HG03066 (cell line): ENCODE data around the gene GPS2.

Experiments
- ATAC-seq: cut with Tn5 transposase; IDR thresholded peaks from one replicate; pipeline ENCODE4 v1.9.1; 2021; ENCODE audit warnings: low read depth; ENCODE audit not compliant: unreplicated experiment

Gene GPS2

DNA sequence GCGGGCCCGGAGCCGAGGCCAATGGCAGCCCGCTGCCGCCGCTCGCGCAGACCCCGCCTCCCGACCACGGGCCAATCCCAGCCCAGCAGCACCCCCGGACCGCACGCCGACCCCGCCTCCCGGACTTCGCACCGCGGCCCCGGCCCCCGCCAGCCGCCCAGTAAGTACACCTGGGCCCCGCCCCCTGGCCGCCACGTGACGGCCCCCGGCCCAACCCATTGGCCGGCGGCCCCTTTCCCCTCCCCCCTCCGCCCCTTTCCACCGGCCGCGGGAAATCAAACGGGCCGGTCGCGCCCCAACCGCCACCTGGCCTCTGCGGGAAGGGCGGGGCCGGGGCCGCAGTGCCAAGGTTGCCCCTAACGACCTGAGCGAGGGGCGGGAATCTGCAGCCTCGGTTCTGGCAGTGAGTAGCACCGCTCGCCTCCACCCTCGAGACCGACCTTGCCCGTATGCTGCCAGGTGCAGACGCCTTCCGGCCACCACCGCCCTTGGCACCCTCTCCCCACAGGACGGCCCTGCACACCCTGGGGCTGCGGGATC lies 20.5 kb downstream of the GPS2 start, which contains the start of gene YBX2:
Gene YBX2, minus strand, starts transcription at position 26 of the 540 bp plus-strand sequence. CDS start 139 bp downstream, outside the sequence.
- ATAC-seq: no peak

DNA sequence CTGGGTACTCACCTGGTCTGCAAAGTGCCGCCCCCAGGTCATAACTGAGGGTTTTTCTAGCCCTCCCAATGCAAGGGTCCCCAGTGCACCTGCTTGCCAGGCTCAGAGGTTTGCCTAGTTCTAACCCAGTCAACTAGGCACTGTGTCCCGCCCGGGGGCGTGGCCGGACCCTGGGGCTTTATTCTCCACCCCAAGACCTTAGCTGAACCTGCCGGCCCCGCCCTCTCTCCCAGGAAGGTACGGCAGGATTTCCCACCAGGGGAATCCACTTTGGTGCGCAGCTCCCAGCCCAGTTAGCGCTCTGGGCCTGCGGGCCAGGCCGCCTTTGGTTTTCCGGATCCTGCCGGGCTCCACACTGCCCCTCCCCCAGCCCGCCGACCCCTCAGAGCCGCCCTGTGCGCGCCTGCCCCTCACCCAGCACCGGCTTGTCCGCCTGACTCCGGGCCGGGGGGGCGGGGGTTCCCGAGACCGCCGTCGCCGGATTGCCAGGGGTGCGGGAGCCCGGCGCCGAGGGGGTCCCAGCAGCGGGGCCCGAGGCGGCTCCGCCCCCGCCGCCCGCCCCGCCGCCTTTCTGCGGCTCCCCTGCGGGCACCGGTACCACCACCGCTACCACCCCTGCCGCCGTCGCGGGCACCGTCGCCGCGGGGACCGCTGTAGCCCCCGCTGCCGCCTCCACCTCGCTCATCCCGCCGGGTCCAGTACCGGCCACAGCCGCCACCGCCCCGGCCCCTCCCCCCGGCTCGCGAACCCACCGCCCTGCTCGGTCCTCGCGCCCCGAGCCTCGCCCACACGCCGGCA lies 21.1 kb downstream of the GPS2 start:
- ATAC-seq: no peak

DNA sequence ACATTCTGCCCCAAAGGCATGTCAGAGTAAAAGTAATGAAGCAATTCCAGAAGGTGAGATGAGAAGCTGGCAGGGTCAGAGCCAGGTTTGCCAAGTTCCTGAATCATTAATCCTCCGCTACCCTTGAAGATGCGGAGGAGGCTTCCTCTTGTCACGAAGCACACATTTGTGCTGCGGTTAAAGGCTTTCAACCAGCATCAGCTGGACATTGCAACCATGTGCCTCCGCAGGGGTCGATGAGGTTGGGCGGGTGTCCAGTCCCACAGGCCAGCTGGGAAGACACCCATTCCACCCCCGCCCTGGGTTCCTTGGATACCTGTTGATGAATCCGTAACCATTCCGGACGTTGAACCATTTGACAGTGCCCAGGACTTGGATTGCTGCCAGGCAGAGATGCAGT lies 22.0 kb downstream of the GPS2 start:
- no peak for ATAC-seq

DNA sequence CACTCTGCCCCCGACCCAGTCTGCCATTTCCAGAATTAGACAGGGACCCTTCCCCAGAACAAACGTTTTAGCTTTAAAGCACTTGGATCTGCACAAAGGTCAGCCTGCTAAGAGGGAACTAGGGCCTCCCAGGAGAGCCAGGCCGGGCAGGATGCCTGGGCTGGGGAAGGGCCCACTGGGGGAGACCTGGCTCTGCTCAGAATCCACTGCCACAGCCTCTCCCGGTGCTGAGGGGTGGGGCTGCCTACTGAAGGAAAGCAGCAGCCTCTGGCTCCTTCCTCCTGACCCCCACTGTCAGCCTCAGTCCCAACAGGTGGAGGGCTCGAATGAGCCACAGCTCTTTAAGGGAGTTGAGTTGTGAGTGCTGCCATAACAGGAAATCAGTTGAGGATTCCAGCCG lies 22.4 kb downstream of the GPS2 start:
- no peak for ATAC-seq

DNA sequence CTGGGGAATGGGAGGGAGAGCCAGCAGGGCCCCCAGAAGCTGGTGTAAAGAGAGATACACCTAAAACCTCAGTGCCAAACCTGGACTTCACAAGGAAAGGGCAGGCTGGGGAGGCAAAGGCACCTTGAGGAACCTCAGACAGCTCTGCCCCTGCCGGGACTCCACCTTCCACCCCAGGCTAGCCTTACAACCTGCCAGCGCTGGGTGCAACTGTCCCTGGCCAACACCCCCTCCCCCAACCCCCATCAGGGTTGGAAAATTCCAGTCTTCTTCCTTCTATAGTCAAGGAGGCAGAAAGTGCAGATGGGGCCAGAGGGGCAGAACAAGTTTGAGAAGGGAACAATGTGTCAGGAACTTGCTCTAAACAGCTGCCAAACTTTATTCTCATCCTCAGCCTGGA lies 23.0 kb downstream of the GPS2 start:
- ATAC-seq: no peak

DNA sequence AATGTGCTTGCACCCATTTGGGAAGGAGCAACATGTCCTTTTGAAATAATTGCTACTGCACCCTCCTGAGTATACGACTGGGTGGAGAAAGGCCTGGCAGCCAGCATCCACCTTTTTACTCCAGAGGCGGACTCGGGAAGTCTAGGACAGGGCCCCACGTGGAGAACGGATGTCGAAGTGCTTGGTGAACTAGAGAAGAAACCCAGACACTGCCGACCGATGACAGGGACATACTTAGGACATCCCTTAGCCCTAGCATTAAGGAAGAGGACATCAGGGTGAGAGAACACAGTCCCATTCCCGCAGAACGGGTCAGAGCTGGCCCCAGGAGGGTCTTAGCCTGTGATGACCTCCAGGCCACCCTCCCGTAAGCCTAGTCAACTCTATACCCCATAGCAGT lies 24.5 kb downstream of the GPS2 start:
- ATAC-seq: no peak

DNA sequence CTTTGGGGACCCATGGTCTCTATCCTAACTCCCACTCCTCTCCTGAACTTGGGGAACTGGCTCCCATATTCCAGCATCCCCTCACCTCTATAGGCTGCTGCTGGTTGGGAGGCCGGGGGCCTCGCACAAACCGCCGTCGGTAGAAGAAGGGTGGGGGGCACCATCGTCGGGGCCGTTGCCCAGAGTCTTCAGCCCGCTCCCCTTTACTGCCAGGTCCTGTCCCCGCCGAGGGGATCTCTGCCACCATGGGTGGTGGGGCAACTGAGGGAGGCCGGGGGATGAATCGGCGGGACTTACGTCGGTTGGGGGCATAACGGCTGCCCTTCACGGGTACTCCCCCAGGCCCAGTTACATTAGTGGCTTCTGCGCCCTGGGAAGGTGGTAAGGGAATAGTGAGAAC lies 25.0 kb downstream of the GPS2 start:
- ATAC-seq: no peak

DNA sequence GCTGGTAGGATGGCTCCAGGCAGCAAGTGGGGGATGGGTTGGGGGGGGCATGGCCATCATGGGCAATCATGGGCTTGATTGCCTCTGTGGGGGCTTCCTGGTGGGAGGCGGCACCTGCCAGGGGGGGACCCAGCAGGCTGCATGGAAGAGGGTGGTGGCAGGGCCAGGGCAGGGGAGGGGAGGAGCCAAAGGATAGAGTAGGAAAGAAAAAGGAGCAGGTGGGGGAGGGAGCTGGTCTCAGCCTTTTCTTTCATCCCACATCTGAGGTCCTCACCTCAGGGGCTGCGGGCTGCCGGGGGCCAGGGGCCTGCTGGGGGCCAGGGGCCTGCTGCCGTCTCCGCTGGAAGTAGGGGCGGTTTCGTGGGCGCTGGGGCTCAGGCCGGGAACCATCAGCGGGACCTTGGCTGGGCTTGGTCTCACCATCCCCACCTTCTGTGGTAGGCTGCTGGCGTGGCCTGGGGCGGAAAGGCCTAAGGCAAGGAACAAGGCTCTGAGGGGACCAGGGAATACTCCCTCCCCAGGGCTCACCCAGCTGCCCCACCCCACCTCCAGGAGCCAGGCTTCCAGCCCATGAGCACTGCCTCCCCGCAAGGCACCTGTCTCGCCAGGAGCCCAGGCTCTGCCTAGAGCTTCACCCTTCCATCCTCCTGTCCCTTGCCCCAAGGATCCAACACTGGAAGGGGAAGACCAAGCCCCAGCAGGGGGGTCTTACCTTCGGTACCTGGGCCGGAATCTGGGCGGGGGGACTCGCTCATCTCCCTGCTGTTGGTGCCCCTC lies 25.7 kb downstream of the GPS2 start:
- ATAC-seq: no peak

DNA sequence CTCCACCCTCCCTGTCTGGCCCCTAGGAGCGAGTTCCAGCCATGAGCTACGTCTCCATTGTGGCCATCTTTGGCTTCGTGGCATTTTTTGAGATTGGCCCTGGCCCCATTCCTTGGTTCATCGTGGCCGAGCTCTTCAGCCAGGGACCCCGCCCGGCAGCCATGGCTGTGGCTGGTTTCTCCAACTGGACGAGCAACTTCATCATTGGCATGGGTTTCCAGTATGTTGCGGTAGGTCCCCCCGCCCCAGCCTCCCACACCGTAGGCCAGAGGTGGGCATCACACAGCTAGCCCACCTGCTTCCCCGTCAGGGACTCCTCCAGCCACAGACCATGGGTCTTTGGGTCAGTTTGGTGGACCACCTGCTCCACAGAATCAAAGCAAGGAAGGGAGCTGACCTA lies 29.5 kb downstream of the GPS2 start:
- ATAC-seq: no peak

DNA sequence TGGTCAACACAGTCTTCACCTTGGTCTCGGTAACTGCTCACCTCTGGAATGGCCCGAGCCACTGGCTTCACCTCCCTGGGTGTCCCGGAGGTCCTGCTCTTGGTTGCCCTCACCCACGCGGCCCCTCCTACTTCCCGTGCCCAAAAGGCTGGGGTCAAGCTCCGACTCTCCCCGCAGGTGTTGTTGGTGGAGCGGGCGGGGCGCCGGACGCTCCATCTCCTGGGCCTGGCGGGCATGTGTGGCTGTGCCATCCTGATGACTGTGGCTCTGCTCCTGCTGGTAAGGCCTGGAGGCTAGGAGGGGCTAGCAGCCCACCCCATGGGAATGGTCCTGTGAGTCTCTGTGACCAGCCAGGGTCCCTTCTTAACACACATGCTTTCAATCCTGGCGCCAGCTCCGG lies 30.2 kb downstream of the GPS2 start:
- no peak for ATAC-seq

DNA sequence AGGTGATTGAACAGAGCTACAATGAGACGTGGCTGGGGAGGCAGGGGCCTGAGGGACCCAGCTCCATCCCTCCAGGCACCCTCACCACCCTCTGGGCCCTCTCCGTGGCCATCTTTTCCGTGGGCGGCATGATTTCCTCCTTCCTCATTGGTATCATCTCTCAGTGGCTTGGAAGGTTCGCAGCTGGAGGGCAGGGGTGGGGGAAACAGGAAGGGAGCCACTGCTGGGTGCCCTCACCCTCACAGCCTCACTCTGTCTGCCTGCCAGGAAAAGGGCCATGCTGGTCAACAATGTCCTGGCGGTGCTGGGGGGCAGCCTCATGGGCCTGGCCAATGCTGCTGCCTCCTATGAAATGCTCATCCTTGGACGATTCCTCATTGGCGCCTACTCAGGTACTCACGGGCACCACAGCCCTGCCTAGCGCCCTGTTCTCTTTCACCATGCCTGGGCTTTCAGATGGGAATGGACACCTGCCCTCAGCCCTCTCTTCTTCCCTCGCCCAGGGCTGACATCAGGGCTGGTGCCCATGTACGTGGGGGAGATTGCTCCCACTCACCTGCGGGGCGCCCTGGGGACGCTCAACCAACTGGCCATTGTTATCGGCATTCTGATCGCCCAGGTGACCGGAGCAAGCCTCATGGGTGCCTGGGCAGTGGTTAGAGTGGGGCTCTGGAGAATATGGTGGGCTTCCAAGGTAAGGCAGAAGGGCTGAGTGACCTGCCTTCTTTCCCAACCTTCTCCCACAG lies 31.5 kb downstream of the GPS2 start:
- no peak for ATAC-seq

DNA sequence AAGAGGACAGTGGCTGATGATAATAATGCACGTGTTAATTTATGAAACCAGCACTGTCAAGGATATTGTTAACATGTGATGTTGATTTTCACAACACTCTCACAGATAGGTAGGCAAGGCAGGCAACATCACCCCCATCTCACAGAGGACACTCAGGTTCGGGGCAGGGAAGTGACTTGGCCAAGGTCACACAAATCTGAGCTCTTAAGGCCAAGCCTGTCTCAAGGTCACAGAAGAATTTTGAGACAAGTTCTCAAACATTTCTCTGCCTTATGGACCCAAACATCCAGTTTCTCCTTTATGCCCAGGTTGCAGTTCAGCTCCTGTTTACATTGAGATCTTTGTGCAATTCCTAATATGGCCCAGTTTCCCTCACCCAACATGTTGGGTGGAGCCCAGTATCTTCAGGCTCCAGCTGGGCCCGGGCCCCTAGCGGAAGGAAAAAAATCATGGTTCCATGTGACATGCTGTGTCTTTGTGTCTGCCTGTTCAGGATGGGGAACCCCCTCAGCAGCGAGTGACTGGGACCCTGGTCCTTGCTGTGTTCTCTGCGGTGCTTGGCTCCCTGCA lies 32.3 kb downstream of the GPS2 start:
- ATAC-seq: no peak

DNA sequence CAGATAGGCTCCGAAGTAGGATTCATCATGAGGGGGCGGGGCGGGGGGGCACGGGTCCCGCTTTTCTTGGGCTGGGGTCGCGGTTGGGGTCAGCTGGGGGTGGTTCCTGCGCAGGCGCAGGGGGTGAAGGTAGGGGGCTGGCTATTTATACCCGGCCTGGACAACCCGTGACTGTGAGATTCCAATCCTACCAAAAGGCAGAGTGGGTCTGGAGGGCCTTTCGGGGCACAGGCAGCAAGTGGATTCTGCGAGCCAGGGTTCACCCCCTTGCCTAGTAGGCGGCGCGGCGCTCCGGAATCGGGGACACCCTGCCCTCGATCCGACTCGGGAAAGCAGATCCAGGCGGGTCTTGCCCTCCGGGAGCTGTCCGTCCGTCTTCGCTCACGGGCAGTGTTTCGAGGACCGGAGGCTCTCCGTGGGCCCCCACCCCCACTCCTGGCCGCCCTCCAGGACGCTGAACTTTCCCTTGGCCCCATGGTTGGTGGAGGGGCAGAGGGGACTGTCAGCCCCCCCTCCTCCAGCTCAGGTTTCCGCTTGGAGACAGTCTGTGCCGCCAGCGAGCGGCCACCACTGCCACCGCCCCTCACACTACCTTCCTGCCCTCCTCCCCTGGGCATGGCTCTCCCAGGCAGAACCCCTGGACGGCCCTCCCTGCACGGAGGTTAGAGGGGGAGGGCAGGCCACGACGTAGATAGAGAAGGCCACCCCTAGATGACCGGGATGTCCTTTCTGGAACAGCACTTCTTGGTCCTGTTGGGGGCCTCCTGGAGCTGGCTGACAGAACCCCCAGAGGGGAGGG lies 33.0 kb downstream of the GPS2 start:
- no peak for ATAC-seq

DNA sequence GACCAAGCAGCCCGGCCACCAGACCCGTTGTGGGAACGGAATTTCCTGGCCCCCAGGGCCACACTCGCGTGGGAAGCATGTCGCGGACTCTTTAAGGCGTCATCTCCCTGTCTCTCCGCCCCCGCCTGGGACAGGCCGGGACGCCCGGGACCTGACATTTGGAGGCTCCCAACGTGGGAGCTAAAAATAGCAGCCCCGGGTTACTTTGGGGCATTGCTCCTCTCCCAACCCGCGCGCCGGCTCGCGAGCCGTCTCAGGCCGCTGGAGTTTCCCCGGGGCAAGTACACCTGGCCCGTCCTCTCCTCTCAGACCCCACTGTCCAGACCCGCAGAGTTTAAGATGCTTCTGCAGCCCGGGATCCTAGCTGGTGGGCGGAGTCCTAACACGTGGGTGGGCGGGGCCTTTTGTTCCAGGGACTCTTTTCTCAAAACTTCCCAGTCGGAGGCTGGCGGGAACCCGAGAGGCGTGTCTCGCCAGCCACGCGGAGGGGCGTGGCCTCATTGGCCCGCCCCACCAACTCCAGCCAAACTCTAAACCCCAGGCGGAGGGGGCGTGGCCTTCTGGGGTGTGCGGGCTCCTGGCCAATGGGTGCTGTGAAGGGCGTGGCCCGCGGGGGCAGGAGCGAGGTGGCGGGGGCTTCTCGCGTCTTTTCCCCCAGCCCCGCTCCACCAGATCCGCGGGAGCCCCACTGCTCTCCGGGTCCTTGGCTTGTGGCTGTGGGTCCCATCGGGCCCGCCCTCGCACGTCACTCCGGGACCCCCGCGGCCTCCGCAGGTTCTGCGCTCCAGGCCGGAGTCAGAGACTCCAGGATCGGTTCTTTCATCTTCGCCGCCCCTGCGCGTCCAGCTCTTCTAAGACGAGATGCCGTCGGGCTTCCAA lies 33.8 kb downstream of the GPS2 start, which contains the start of gene SLC2A4:
Gene SLC2A4, plus strand, starts transcription at position 645 of the 879 bp plus-strand sequence. Its CDS starts 217 bp downstream, at position 862.
- ATAC-seq: no peak

DNA sequence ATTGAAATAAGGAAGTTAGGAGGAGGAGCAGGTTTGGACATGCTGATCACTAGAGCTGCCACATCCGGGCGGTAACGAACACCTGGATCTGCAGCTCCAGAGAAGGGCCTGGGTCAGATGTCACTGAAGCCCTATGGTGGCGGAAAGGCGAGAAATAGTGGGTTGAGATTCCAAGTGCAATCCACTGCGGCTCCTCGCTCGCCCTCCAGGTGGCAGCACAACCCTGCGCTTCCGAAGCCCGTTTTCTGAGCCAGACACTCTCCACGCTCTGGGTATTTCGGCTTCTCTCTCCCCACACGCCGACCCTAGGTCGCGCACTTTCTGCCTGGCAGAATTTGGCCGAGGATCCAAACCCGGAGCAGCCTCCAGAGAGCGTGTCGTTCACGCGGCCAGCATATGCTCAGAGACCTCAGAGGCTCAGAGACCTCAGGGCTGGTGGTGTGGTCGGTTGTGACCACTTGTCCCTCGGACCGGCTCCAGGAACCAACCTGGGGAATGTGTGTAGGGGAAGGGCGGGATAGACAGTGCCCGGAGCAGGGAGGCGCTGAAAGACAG lies 34.6 kb downstream of the GPS2 start:
- peak; percentile 59 for ATAC-seq

DNA sequence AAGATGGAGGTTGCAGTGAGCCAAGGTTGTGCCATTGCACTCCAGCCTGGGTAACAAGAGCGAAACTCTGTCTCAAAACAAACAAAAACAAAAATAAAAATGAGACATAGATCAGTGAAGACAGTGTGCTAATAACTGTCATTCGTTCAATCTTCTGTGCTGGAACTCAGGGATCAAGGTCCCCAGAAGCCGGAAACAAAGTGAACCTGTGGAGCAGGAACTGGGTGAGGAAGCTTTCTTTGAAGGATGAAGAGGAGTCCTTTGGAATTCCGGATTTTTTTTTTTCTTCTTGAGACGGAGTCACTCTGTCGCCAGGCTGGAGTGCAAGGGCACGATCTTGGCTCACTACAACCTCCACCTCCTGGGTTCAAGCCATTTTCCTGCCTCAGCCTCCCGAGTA lies 35.7 kb downstream of the GPS2 start:
- no peak for ATAC-seq

DNA sequence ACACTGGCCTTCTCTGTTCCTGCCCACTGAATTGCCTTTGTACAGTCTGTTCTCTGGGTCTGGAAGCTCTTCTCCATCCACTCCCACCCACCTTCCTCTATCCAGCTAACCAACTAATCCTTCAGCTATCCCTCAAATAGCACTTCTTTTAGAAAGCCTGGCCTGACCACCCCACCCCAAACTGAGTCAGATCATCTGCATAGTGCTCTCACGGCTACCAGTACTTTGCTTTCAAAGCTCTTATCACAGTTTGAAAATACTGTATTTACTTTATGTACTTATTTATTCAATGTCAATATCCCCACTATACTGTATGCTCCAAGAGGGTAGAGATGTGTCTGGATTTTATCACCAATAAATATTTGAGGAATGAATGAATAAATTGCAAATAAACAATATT lies 48.4 kb downstream of the GPS2 start:
- no peak for ATAC-seq

DNA sequence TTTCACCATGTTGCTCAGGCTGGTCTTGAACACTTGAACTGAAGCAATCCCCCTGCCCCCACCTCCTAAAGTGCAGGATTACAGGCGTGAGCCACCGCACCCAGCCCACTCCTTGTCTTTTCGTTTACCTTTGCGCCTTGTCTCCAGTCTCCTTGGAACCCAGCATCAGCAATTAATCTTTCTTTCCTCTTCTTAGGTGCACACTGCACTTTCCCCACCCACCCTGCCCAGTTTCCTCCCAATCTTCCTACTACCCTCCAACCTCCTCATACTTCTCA lies 51.4 kb downstream of the GPS2 start:
- ATAC-seq: no peak
